HFFc6 (cell line): ENCODE data around the gene USP10. TPM values are rescaled to one million over a fixed set of nuclear protein-coding genes. Genes with fewer than 3 reads are reported as not detected.
A peak's percentile ranks its signal among the peaks of the same experiment; 100 is the strongest.

ENCODE experiments used
- DNase-seq: peaks from one replicate; pipeline ENCODE4 v3.0.0-alpha.2; 2018
- H3K27ac Mint-ChIP-seq: 2 replicates; pipeline ENCODE4 v1.8.0; 2020; ENCODE audit warnings: mild to moderate bottlenecking, mixed read lengths
- H3K27me3 Mint-ChIP-seq: 2 replicates; pipeline ENCODE4 v1.8.0; 2021; ENCODE audit warnings: mild to moderate bottlenecking, moderate library complexity, mixed read lengths; ENCODE audit not compliant: insufficient read depth
- H3K36me3 Mint-ChIP-seq: 2 replicates; pipeline ENCODE4 v1.8.0; 2021; ENCODE audit warnings: low read depth, mixed read lengths
- H3K4me1 Mint-ChIP-seq: 2 replicates; pipeline ENCODE4 v1.8.0; 2020; ENCODE audit warnings: low read depth, mixed read lengths
- H3K4me3 Mint-ChIP-seq: 2 replicates; pipeline ENCODE4 v1.8.0; 2020; ENCODE audit warnings: mild to moderate bottlenecking, moderate library complexity, mixed read lengths
- H3K9me3 Mint-ChIP-seq: 2 replicates; pipeline ENCODE4 v1.8.0; 2020; ENCODE audit warnings: mild to moderate bottlenecking, mixed read lengths
- total RNA-seq, 6 experiments: library from RNA; stranded (reverse); fragmentation: NEBNext Ultra II Directional; extraction: Animal tissue kit (Norgen Biotek cat#: 25700); gene quantifications; 2 replicates in 1 of 6; 3 replicates in 5 of 6; pipeline ENCODE4 v1.2.3, GENCODE V29; 2021
- TF ChIP-seq, protein P1 (sequence below): fragments of 200-600 bp; sonication (generic); IDR thresholded peaks from 2 replicates; pipeline ENCODE4 v1.5.0; 2021; ENCODE audit warnings: antibody characterized with exemption, mild to moderate bottlenecking

The USP10 gene
- total RNA-seq, 6 experiments from 2014 or later: 83.2 to 106 (median 92.3) TPM

DNA sequence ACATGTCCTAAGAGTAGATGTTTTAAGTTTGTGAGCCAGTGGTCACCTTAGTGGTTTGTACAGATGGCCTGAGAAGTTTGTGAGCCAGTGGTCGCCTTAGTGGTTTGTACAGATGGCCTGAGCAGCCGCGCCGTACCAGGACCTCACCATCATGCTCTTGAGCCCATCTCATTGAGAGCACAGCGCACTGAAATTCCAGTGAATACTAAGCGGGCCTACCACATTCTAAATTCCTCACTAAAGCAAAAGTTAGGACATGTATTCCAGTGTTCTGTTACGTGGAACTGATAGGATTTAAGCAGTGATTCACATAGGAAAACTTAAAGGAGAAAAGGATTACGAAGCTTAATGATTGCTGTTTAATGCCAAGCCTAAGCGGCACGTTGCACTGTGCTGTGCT, 3.9 kb downstream of the USP10 start:
- Mint-ChIP-seq H3K9me3 (no peaks in the 10 kb centered on the region), H3K27ac (no peak overlapping the region), H3K4me3 (no peak overlapping the region), H3K36me3 (peaks cover 11% of the 10 kb centered on the region), H3K4me1 (peaks cover 68% of the 10 kb centered on the region), H3K27me3 (no peaks in the 10 kb centered on the region; the same call in none of the 2 replicates)
- DNase-seq: no peak
- TF ChIP-seq, protein P1, sequence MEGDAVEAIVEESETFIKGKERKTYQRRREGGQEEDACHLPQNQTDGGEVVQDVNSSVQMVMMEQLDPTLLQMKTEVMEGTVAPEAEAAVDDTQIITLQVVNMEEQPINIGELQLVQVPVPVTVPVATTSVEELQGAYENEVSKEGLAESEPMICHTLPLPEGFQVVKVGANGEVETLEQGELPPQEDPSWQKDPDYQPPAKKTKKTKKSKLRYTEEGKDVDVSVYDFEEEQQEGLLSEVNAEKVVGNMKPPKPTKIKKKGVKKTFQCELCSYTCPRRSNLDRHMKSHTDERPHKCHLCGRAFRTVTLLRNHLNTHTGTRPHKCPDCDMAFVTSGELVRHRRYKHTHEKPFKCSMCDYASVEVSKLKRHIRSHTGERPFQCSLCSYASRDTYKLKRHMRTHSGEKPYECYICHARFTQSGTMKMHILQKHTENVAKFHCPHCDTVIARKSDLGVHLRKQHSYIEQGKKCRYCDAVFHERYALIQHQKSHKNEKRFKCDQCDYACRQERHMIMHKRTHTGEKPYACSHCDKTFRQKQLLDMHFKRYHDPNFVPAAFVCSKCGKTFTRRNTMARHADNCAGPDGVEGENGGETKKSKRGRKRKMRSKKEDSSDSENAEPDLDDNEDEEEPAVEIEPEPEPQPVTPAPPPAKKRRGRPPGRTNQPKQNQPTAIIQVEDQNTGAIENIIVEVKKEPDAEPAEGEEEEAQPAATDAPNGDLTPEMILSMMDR: no peak

DNA sequence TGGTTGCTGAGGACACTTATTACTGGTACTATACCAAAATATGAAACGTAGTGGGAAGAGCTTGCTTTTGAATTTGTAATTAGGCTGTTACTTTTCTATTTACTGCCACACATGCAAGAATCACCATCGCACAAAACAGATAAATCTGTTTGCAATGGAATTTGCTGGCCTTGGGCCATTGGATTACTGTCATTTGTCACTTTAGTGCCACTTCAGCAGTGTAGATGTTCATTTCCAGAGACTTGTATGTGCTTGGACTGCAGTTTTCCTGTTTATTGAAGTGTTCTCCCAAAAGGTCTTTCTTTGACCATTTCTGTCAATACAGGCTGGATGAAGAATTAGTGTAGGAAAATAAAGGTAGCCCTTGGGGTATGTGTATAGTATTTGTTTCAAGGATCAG, 4.5 kb downstream of the USP10 start:
- no peak overlapping the region for H3K4me3 Mint-ChIP-seq
- no peaks in the 10 kb centered on the region; the same call in none of the 2 replicates for H3K27me3 Mint-ChIP-seq

DNA sequence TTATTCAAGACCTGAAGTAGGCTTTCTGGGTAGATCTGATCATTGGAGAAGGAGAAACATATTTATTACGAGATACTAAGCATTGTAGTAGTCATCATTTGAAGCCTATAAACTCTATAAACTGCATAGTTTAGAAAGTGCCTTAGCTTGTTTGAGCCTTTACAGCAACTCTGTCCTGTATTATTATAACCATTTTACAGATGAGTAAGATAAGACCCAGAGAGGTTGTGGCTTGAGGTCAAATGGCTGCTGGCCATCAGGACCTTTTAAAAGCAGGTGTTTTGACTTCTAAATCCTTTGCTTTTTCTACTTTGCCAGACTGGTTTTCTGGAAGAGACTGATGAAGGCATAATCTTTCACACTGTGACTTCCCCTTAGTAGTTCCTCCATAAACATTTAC, 7.1 kb downstream of the USP10 start:
- Mint-ChIP-seq H3K4me1 (peaks cover 75% of the 10 kb centered on the region), H3K9me3 (no peaks in the 10 kb centered on the region), H3K27me3 (no peaks in the 10 kb centered on the region; the same call in none of the 2 replicates), H3K4me3 (no peak overlapping the region), H3K36me3 (peaks cover 10% of the 10 kb centered on the region; the same call in 1 of the 2 replicates), H3K27ac (no peak overlapping the region)
- no peak for DNase-seq
- TF ChIP-seq, protein P1: no peak

More for the DNA sequence above, 4.5 kb downstream of the USP10 start:
- Mint-ChIP-seq H3K27ac (no peak overlapping the region), H3K36me3 (peaks cover 14% of the 10 kb centered on the region), H3K9me3 (no peaks in the 10 kb centered on the region), H3K4me1 (peaks cover 69% of the 10 kb centered on the region)
- TF ChIP-seq, protein P1: no peak
- DNase-seq: no peak

DNA sequence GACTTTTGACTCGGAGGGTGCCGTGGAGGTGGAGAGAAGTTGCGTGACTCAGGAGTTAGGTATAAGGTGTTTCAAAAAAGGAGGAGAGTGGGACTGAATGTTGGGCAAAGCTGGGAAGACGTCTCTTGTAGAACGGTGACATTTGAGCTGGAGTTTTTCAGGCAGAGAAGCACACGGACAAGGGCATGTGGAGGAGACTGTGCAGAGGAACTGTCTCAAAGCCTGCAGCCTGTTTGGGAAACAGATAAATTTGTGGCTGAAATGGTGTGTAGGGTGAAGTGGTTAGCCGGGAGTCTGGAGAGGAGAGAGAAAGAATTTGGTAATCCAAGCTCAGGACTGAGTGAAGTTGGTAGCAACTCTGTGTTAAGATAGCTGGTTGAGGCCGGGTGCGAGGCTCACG, 9.8 kb downstream of the USP10 start:
- TF ChIP-seq, protein P1: no peak
- no peak overlapping the region for H3K4me3 Mint-ChIP-seq
- H3K36me3 Mint-ChIP-seq: peaks cover 10% of the 10 kb centered on the region; the same call in 1 of the 2 replicates
- peaks cover 71% of the 10 kb centered on the region for H3K4me1 Mint-ChIP-seq
- no peak for DNase-seq
- peak overlapping the region; percentile 0; the same call in 1 of the 2 replicates for H3K27ac Mint-ChIP-seq
- H3K27me3 Mint-ChIP-seq: no peaks in the 10 kb centered on the region; the same call in 1 of the 2 replicates
- H3K9me3 Mint-ChIP-seq: no peaks in the 10 kb centered on the region

DNA sequence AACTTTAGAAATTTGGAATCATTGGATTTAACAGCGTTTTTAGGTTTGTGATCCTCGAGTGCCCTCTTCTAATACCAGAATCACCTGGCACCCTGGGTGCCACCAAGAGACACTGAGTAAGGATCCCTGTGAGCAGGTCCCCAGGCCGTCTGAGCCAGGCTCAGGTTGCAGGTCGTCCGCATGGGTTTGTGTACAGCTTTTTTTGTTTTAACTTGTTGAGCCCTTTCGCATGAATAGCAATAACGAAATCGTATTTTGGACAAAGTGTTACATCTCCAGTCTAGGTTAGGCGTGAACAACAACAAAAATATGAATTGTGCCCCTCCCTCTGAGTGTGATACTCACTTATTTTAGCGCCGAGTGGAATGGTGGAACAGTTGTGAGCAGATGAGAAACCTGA, 10.9 kb downstream of the USP10 start:
- H3K27ac Mint-ChIP-seq: no peak overlapping the region; the same call in 1 of the 2 replicates
- H3K27me3 Mint-ChIP-seq: no peaks in the 10 kb centered on the region; the same call in 1 of the 2 replicates
- H3K36me3 Mint-ChIP-seq: peaks cover 5% of the 10 kb centered on the region; the same call in 1 of the 2 replicates
- no peak overlapping the region for H3K4me3 Mint-ChIP-seq
- DNase-seq: no peak
- TF ChIP-seq, protein P1: no peak
- no peaks in the 10 kb centered on the region for H3K9me3 Mint-ChIP-seq
- peaks cover 68% of the 10 kb centered on the region for H3K4me1 Mint-ChIP-seq
